Suprapubic skin (tissue), 2 donors: ENCODE data around the gene C16orf82.

Experiments used
- EP300 ChIP-seq: sonication (generic); formaldehyde crosslinking; IDR thresholded peaks from one replicate; pipeline ENCODE4 v1.6.1; 2017; ENCODE audit warnings: antibody characterized with exemption
- POLR2A ChIP-seq, 2 donors: fragments of 450-650 bp; IDR thresholded peaks; one replicate each; pipeline ENCODE4 v1.6.1; 2017; ENCODE audit warnings: antibody characterized with exemption in 2 of 2, mild to moderate bottlenecking in 2 of 2, moderate library complexity in 2 of 2

DNA sequence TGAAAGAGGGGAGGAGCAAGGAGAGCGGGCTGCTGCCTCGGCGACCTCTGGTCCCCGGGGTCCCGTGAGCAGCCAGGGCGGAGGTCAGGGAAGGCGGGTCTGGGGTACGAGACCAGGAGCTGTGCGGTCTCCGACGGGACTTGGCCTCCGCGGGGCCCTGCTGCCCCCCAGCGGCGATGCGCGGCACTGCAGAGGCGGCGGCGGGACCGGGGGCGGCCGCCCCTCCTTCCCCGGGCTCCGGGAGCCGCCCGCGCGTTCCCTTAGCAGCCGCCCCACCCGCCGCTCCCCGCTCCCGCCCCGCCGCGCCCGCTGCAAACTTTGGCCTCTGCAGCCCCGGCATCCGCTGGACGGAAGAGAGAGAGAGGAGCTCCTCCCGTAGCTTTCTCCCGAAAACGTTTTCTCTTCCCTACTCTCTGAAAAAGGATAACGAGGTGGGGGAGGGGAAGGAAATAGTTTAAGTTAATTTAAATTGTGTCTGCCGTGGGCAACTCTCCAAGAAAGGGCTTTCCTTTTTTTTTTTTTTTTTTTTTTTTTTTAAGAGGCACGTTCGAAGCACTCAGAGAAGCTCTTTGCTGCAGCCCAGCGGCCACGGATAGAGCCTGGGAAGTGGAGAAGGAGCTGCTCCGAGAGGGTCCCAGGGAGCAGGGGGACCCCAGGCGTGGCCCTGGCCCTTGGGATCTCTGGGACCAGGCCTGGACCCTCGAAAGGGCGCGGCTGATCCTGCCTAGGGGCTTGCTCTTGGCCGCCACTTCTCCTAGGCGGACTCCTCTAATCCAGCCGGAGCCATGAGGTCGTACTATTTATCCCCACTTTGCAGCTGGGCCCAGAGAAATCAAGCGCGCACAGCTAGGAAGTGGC, 43.2 kb downstream of the C16orf82 start:
- TF ChIP-seq POLR2A (IDR thresholded peaks at IDR 0.05) = no peak
- TF ChIP-seq EP300 = no peak
